Peyer's patch (tissue), 4 donors: ENCODE data around the gene ZDHHC11.

Source experiments
- CTCF ChIP-seq, 6 experiments: fragments of 450-650 bp in 4 of 6; fragments of 200-600 bp in 2 of 6; sonication (generic) in 1 of 6; IDR thresholded peaks; one replicate each; pipeline ENCODE4 v1.5.1; 2017 to 2019; ENCODE audit warnings: antibody characterized with exemption in 6 of 6, mild to moderate bottlenecking in 3 of 6, moderate library complexity in 1 of 6
- POLR2A ChIP-seq, 2 donors: fragments of 450-650 bp; IDR thresholded peaks; one replicate each; pipeline ENCODE4 v1.5.1; 2017; ENCODE audit warnings: antibody characterized with exemption in 2 of 2, mild to moderate bottlenecking in 2 of 2, moderate library complexity in 2 of 2

GRCh38 chr5:855771-856530 is 5.2 kb upstream of the ZDHHC11 start:
- TF ChIP-seq POLR2A (IDR thresholded peaks at IDR 0.05) (no peak), CTCF (IDR thresholded peaks at IDR 0.05) (no peak)
